ENCODE measurements around the gene FRAS1.
"Not testable (repeated sequence)": the region's sequence is repeated elsewhere in the genome, so short reads cannot be mapped to it uniquely, and the experiment has no call there.

Gene FRAS1

DNA sequence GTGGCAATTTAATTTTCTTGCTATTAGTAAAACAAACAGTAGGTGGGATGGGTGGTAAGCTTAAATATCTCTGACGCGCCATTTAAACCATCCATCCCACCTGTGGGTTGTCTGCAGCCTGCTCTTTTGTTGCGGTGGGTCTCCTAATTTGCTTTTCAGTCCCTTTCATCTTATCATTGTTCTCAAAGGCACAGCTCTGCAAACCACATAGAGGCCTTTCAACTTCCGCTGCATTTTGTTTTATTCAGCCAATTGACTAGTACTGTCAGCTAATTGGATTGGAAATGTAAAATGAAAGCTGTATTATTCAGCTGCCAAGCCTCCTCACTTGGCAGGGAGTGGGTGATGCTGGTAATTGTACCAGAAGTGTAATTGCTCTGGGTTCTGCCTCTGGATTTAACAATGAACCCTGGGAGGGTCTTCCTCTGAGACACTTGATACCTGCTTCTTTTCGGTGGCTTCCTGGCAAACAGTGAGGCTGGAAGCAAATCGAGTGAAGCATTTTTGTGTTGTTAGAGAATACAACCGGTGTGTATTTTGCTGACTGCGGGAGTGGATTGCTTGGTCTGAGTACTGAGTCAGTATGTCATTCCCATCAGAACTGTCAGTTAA is 165.6 kb downstream of the FRAS1 start:
- no peak for DNase-seq

DNA sequence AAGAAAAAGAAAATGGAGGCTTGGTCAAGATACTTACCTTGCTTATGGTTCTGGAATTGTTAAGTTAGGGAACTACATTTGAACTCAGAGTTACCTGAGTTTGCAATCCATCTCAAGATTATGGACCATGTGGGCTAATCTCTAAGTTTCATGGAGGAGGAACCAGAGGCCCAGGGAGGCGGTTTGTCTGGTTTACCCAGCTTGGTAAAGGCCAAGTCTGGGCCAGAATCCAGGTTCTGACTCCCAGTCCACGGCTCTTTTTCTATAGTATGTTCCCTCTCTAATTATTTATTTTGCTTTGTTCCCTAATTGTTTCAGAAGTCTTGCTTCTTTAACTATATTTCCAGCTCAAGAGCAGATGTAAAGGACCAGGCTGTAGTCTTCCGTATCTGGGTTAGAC is 168.1 kb downstream of the FRAS1 start:
- no peak for DNase-seq

DNA sequence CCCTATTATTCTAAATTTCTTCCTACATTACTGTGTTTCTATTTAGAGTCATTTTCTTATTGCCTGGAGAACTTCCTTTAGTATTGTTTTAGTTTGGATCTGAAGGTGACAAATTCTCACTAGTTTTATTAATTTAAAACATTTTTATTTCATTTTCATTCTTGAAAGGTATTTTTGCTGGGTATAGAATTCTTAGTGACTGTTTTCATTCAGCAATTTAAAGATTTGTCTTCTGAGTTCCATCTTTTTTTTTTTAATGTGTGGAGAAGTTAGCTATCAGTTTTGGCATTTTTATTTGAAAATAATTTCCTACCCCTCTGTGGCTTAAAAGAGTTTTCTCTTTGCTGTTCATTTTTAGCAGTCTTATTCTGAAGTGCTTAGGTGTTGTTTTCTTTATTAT is 169.2 kb downstream of the FRAS1 start:
- no peak for DNase-seq

DNA sequence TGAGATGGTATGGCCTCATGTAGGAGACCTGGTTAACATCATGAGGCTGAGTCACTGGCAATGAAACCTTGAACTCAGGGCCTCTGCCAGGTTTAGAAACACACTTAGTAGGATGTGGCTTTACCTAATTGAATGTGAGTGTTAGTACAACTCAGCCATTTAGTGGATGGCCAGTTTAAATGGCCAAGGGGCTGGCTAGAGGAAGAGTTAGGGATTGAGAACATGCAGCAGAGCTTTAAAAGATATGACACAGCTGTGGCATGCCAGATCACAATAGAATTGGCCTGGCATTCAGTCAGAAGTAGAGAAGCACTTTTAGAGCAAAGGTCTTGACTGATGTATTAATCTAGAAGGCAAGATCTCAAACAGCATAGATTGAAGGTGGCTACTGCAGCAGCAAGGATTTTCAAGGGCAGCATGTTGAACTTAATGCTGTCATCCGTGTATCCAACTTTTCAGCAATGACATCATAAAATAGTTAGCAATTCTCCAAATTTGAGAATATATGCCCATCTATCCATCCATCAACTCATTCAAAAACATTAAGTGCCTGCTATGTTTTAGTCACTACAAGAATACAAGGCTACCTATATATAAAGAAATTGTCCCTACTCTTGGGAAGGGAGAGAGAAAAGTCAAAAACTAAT is 170.4 kb downstream of the FRAS1 start:
- no peak for DNase-seq

DNA sequence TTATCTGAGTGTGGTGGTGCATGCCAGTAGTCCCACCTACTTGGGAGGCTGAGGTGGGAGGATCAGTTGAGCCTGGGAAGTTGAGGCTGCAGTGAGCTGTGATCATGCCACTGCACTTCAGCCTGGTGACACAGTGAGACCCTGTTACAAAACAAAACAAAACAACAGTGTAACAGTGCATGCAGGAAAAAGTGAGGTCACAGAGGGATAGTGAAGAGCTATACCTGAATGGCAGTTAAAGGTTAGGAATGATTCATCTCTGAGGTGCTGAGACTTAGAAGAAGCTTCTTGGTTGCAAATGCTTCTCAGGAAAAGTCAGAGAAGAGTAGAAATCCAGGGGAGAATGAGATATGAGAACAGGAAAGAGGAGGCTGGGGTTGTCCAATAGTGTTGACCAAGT is 178.7 kb downstream of the FRAS1 start:
- no peak for DNase-seq

DNA sequence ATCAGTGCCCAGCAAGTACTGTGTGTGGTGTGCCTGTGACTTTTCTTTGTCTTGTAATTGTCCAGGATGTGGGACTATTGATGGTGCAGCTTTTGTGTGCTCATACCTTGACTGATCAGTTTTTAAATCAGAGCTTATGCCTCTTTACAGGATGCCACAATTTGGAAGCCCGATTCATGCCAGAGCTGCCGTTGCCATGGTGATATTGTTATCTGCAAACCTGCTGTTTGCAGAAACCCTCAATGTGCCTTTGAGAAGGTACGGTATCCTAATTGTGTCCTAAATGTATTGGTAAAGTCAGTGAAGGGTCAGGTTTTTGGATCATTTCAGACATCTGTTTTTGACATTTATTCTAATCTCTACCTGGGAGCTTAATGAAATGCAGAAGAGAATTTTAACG is 180.2 kb downstream of the FRAS1 start:
- no peak for DNase-seq

DNA sequence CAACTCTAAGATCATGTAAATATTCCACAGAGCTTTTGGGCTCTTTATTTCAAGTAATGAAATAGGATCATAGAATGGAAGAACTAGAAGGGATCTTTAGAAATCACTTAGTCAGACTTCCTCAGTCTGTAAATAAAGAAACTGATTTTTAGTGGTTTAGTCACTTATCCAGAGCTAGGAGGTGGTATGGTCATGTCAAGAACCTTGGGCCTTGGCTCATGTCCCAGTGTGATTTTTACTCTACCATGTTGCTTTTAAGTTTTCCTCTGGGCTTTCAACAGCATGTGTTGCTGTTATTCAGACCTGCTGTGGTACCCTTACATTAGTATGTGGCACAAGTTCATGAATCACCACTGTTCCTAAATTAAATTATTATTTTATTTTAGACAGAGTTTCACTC is 184.9 kb downstream of the FRAS1 start:
- DNase-seq = no peak

DNA sequence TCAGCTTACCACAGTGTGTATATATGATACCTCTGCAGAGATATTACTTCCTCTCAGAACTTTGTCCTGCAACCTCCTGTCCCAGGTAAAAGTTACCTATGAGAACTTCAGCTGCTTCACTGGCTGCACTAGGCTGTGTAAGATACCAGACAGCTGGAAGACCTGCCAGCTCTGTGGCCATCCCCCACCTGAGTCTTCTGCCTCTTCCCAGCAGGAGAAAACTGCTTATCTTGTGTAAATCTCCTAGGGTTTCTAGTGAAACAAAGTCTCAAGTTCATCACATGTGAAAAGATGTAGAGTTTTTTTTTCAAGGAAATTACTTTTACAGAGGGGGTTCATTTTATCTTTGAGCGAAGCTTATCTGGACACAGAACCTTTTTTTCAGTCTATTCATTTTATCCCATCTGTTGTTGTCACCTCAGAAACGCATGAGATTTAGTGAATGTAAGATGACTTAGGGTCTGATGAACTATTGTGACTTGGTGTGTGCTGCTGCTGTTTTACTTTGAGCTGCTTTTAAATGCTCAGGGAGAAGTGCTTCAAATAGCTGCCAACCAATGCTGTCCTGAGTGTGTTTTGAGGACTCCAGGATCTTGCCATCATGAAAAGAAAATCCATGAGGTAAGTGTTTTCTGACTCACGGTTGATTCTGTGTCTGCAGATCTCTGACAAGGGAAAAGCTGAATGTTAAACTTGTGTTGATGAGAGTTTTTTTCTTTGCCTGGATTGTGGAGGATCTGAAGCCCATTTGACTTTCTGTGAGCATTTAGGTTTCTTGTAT is 187.8 kb downstream of the FRAS1 start:
- no peak for DNase-seq

DNA sequence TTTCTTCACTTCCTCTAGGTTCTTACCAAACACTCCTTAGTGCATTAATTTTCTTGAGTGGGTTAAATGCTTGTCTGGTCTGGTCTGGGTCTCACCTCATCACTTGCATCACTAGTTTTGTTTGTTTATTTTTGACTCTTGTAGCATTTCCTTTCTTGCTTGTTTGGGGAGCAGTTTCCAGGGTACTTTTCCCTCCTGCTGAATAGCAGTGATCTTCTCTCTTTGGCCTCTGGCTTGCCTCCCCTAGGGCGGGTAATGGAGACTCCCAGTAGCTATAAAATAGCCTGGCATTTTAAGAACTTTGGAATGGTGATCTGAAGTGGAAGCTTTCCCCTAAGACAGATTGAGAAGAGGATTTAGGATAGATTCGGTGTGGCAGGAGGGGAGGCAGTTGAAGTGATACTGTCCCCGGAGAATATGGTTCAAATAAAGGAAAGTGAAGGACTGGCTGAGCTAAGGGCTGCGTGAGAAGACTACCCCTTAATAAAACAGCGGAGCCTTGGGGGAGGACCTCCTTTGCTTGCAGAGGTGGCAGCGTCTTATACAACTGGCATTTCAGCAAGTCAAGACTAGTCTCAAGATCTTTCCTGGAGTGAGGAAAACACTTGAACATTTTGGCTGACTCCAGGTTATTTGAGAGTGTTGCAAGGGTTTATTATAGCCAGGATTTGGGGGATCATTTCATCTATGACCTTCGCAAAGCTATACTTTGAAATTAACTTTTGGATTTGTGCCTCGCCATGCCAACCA is 190.6 kb downstream of the FRAS1 start:
- DNase-seq = no peak

DNA sequence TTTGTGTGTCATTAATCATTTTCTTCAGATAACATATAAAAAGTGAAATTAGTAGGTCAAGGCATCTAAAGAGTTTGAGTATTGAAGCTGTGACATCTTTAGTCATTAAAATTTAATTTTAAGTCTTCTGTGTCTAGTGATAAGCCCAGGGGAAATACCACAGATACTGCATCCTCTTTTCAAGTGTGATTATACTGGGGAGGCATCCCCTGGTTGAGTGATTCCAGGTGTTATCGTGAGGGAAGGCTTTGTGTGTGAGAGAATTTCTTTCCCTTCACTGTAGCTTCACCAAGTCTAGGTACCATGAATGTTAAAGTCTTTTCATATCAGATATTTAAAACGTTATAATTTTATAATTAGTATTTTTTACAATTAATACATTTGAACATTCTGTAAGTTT is 193.4 kb downstream of the FRAS1 start:
- no peak for DNase-seq

DNA sequence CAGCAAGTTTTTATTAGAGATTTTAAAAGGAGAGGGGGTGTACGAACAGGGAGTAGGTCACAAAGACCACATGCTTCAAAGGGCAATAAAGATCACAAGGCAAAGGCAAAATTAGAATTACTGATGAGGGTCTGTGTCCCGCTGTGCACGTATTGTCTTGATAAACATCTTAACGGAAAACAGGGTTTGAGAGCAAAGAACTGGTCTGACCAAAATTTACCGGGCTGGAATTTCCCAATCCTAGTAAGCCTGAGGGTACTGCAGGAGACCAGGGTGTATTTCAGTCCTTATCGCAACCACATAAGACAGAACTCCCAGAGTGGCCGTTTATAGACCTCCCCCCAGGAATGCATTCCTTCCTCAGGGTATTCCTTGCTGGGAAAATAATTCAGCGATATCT is 195.7 kb downstream of the FRAS1 start:
- DNase-seq = not testable (repeated sequence)

DNA sequence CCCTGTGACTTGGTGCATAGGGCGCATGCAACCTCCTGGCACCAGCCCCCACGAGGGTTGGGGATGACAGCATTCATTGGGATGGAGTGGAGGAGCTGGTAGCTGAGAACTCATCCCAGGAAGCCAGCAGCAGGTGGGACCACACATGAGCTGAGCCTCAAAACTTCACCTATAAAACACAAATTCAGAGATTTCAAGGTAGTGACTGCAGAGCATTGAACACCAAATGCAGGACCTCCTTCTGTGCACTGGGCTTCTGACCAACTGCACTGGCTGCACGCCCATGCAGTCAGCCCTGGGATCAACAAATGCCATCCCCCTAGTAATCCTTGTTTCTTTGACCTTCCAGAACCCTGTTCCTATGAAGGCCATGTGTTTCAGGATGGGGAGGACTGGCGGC is 197.8 kb downstream of the FRAS1 start:
- no peak for DNase-seq

DNA sequence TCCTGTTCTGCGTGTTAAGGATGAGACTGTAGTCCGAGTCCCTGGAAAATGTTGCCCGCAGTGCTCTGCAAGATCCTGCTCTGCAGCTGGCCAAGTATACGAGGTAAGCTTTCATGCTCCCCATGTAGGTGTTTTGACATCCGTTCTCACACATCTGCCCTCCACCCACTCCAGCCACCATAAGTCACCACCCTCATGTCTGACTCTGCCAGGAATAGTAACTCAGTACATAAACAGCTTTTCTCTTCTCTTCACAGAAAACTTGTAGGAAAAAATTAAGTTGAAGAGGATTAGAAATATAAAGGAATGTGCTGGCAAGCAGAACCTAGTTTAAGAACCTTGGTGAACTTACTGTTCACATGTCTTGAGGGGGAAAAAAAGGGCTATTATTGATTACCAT is 207.9 kb downstream of the FRAS1 start:
- no peak for DNase-seq

DNA sequence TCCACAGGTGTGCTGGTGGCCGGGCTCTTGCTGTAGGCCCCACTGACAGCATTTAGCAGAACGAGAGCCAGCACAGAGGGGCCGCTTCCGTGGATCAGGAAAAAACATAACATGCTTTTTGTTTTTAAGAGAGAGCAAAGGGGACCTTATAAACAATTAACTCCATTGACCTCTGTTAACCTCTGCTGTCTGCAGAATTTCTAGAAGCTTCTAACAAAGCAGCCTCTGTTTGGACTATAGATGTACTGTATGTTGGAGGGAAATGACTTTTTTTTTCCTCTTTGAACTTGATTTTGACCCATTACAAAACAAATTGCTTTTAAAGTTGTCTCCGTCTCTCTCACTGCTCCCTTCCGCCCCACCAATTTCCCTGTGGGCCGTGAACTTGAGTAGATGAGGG is 210.7 kb downstream of the FRAS1 start:
- DNase-seq = no peak

DNA sequence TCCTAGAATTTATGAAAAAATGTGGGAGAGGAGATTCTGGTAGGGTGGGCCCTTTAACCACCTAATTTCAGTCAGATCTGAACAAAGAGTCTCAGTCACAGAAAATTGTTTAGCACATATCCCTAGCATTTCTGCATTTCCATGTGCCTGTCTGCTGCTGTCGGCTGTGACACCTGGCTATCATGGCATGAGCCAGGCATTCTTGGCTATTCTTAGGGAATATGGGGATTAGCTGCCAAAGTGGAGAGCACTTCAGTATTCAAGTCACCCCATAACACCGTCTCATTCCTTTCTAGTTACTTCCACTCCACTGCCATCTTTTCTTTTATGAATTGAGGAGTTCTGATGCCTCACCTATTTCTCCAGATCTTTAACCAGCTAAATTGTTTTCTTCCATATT is 211.5 kb downstream of the FRAS1 start:
- no peak for DNase-seq

DNA sequence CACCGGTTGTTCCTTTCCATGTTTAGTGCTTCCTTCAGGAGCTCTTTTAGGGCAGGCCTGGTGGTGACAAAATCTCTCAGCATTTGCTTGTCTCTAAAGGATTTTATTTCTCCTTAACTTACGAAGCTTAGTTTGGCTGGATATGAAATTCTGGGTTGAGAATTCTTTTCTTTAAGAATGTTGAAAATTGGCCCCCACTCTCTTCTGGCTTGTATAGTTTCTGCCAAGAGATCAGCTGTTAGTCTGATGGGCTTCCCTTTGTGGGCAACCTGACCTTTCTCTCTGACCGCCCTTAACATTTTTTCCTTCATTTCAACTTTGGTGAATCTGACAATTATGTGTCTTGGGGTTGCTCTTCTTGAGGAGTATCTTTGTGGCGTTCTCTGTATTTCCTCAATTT is 218.3 kb downstream of the FRAS1 start:
- not testable (repeated sequence) for DNase-seq

DNA sequence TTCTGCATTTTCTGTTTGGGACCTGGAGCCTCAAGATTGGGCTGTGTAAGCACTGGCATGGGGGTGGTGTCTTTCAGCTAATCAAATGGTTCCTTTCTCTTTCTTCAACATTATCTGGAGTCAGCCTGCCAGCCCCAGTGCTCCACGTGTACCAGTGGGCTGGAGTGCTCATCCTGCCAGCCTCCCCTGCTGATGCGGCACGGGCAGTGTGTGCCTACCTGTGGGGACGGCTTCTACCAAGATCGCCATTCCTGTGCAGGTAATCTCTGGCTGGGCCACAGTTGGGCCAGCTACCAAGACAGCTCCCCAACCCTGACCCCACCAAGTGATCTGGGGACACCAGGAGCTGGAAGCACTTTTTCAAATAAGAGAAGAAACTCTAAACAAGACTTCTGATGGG is 229.2 kb downstream of the FRAS1 start:
- no peak for DNase-seq

DNA sequence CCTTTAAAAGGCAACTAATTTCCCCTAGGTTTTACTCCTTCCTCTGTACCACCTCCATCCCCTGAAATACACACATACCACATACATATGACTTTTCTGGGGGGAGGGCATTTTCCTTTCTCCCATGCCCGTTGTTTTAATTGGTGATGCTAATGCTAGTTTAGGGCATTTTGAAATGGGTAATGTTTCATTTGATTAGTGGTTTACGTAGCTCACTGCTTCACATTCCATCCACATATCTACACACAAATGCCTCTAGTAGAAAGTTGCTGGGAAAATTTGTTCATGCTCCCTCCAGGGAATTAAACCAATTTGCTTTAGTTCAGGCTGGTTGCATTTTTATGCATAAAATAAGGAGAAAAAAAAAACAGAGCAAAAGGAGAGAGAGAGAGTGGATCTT is 231.2 kb downstream of the FRAS1 start:
- no peak for DNase-seq

DNA sequence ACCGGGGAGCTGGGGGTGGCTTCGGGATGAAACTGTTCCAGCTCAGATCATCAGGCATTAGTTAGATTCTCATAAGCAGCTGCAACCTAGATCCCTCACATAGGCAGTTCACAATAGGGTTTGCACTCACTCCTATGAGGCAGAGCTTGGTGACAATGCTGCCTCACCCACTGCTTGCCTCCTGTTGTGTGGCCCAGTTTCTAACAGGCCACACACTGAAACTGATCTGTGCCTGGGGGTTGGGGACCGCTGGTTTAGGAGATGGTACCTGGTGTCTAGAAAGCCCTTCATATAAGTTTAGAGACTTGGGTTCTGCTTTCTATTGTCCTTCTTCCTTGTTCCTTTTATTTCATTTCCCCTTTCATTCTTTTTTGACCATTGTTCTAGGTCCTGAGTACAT is 234.2 kb downstream of the FRAS1 start:
- DNase-seq = no peak

DNA sequence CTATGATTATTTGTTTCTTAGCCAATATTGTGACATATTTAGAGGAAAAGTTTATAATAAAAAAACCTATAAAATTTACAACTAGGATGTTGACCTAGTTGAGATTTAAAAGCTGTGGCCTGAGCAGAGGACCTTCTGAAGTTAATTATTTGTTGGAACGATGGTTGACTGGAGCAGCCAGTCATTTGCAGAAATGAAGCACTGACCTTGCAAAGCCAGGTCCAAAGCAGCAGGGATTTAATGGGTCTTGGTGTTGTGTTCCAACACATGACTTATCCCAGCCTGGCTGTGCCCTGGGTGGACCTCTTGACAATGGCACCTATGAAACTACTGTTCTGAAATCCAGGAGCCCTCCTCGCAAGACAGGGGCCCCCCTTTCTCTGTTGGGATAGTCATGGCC is 235.2 kb downstream of the FRAS1 start:
- DNase-seq = no peak

DNA sequence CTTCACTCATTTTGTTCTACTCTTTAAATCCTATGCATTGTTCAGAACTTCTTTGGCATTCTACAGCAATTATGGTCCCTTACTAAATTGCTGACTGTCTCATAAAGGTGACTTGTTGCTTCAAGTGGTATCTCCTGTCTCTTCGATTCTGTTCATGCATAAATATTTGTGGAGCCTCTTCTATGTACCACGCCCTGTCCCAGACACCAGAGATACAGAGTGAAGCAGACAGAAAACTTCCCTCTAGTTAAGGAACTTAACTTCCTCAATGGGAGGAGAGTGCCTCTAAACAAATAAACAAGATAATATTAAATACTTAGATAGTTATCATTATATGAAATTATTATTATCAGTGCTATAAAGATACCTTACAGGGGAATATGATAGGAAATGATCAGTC is 235.7 kb downstream of the FRAS1 start:
- no peak for DNase-seq

DNA sequence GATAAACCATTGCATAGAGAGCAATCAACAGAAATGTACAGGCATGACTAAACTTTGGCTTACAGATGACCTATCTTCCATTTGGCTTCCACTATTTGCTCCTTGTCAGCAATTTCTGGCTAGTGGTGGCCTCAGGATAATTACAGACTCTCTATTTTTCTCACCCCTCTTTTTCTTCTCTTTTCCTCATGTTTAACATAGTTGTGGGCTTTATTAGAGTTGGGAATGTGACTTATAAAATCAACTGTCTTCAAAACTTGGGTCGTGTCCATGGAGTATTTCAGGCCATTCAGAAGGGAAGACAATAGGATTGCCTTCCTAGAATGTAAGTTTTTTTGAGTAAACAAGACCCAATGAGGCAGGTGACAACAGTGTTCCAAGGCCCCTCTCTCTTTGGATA is 236.2 kb downstream of the FRAS1 start:
- no peak for DNase-seq

DNA sequence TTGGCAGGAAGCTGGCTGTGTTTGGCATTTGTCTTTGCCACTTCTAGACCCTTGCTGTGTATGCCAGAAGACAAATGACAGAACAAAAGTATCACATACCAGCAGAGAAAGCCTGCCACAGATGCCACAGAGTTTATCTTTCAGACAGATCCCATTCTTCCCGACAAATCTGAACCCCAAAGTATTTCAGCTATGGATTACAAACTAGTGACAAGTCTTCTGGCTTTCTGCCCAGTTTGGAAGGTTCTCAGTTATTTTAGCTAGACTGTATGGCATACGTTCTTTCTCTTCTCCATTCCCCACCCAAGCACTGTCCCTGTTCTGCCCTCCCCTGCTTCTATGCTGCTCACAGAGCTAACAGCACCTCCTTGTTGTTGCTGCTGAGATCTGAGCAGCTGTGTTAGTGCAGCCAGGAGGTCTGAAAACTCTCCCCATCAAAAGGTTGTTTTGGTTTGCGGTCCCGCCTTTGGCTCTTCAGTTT is 236.7 kb downstream of the FRAS1 start:
- no peak for DNase-seq

DNA sequence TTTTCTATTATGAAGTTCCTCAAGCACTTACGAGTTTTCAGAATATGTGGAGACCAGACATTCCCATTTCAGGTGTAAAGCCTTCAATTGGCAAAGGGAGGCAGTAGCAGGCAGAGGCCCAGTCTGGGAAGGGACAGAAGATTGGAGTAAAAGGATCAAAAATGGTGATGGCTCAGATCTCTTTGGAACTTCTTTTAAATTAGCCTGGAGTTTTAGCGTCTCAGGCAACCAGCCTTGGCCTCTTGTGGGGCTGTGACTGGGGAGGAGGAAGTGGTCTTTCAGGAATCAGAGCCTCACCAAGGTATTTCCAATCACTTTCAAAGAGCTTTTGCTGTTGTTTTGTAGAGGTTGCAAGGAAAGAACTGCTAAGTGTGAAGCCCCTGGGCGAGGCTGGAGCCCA is 239.1 kb downstream of the FRAS1 start:
- DNase-seq = no peak
